ENCODE results near the gene SUGCT.
"Not testable (repeated sequence)": the region's sequence is repeated elsewhere in the genome, so short reads cannot be mapped to it uniquely, and the experiment has no call there.

The SUGCT gene

GRCh38 chr7:40382145-40382544, 247.3 kb downstream of the SUGCT start:
- Histone ChIP-seq H3K4me3 (ENCODE audit: low read length) (no peak overlapping the region), H3K9ac (ENCODE audit: low read length) (no peak overlapping the region), H3K27ac (ENCODE audit: low read length) (no peak overlapping the region), H3K36me3 (ENCODE audit: control insufficient read depth, low read depth, low read length) (no peaks in the 10 kb centered on the region), H3K27me3 (ENCODE audit: control insufficient read depth, insufficient read depth, low read length) (no peaks in the 10 kb centered on the region), H3K4me1 (ENCODE audit: control insufficient read depth, low read depth, low read length) (no peaks in the 10 kb centered on the region), H3K9me3 (ENCODE audit: control insufficient read depth, low read depth, low read length) (no peaks in the 10 kb centered on the region)

GRCh38 chr7:40393660-40394059, 258.9 kb downstream of the SUGCT start:
- Histone ChIP-seq H3K9ac (ENCODE audit: low read length) (no peak overlapping the region), H3K36me3 (ENCODE audit: control insufficient read depth, low read depth, low read length) (no peaks in the 10 kb centered on the region), H3K27ac (ENCODE audit: low read length) (no peak overlapping the region), H3K4me1 (ENCODE audit: control insufficient read depth, low read depth, low read length) (no peaks in the 10 kb centered on the region), H3K27me3 (ENCODE audit: control insufficient read depth, insufficient read depth, low read length) (no peaks in the 10 kb centered on the region), H3K4me3 (ENCODE audit: low read length) (no peak overlapping the region), H3K9me3 (ENCODE audit: control insufficient read depth, low read depth, low read length) (no peaks in the 10 kb centered on the region)

- Histone ChIP-seq H3K27ac (ENCODE audit: low read length) (no peak overlapping the region), H3K4me3 (ENCODE audit: low read length) (no peak overlapping the region), H3K4me1 (ENCODE audit: control insufficient read depth, low read depth, low read length) (no peaks in the 10 kb centered on the region), H3K9me3 (ENCODE audit: control insufficient read depth, low read depth, low read length) (no peaks in the 10 kb centered on the region), H3K27me3 (ENCODE audit: control insufficient read depth, insufficient read depth, low read length) (no peaks in the 10 kb centered on the region), H3K36me3 (ENCODE audit: control insufficient read depth, low read depth, low read length) (no peaks in the 10 kb centered on the region), H3K9ac (ENCODE audit: low read length) (no peak overlapping the region)
Observed at GRCh38 chr7:40394400-40394799, 259.6 kb downstream of the SUGCT start.

- Histone ChIP-seq H3K9me3 (ENCODE audit: control insufficient read depth, low read depth, low read length) (no peaks in the 10 kb centered on the region), H3K9ac (ENCODE audit: low read length) (no peak overlapping the region), H3K4me3 (ENCODE audit: low read length) (no peak overlapping the region), H3K27me3 (ENCODE audit: control insufficient read depth, insufficient read depth, low read length) (no peaks in the 10 kb centered on the region), H3K36me3 (ENCODE audit: control insufficient read depth, low read depth, low read length) (no peaks in the 10 kb centered on the region), H3K27ac (ENCODE audit: low read length) (no peak overlapping the region), H3K4me1 (ENCODE audit: control insufficient read depth, low read depth, low read length) (no peaks in the 10 kb centered on the region)
Observed at GRCh38 chr7:40400525-40400924, 265.7 kb downstream of the SUGCT start.

DNA sequence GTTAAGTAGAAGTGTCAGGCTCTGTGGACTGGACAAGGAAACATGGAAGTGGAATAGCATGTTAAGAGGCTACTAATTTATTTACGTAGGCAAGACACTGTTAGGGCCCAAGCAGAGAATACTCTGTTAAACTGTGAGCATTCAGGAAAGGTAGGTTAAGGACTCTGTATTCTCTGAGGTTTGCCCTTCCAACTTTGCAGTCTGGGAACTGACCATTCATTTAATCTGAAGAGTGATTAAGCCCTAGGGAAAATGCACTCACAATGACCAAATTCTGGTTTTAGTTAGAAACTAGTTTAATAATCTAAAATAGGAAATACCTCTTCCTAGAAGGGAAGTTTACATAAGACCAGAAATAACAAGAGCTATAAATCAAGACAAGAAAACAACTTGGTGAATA, 266.6 kb downstream of the SUGCT start:
- Histone ChIP-seq H3K9ac (ENCODE audit: low read length) (no peak overlapping the region), H3K4me1 (ENCODE audit: control insufficient read depth, low read depth, low read length) (no peaks in the 10 kb centered on the region), H3K9me3 (ENCODE audit: control insufficient read depth, low read depth, low read length) (no peaks in the 10 kb centered on the region), H3K27ac (ENCODE audit: low read length) (no peak overlapping the region), H3K4me3 (ENCODE audit: low read length) (no peak overlapping the region), H3K27me3 (ENCODE audit: control insufficient read depth, insufficient read depth, low read length) (no peaks in the 10 kb centered on the region), H3K36me3 (ENCODE audit: control insufficient read depth, low read depth, low read length) (no peaks in the 10 kb centered on the region)

DNA sequence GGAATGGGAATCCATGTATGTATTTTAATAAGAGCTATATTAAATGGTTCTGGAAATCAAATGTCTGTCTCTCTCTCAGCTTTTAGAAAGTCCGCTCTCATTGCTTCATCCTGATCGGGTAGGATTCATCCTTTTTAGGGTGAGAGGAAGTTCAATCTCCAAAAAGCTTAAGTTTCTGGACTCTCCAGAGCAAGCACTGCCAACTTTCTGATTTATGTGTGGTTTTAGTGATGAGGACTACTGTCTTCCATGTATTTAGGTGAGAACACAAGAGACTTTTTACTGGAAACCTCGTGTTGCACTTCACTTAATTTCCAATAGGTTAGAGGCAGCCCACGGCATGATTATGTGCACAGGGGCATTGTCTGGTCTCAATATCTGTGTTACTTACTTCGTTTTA, 267.9 kb downstream of the SUGCT start:
- no peaks in the 10 kb centered on the region for H3K36me3 ChIP-seq (ENCODE audit: control insufficient read depth, low read depth, low read length)
- no peaks in the 10 kb centered on the region for H3K9me3 ChIP-seq (ENCODE audit: control insufficient read depth, low read depth, low read length)
- H3K27me3 ChIP-seq (ENCODE audit: control insufficient read depth, insufficient read depth, low read length): no peaks in the 10 kb centered on the region
- no peaks in the 10 kb centered on the region for H3K4me1 ChIP-seq (ENCODE audit: control insufficient read depth, low read depth, low read length)
- H3K4me3 ChIP-seq (ENCODE audit: low read length): no peak overlapping the region
- H3K9ac ChIP-seq (ENCODE audit: low read length): no peak overlapping the region
- H3K27ac ChIP-seq (ENCODE audit: low read length): no peak overlapping the region

DNA sequence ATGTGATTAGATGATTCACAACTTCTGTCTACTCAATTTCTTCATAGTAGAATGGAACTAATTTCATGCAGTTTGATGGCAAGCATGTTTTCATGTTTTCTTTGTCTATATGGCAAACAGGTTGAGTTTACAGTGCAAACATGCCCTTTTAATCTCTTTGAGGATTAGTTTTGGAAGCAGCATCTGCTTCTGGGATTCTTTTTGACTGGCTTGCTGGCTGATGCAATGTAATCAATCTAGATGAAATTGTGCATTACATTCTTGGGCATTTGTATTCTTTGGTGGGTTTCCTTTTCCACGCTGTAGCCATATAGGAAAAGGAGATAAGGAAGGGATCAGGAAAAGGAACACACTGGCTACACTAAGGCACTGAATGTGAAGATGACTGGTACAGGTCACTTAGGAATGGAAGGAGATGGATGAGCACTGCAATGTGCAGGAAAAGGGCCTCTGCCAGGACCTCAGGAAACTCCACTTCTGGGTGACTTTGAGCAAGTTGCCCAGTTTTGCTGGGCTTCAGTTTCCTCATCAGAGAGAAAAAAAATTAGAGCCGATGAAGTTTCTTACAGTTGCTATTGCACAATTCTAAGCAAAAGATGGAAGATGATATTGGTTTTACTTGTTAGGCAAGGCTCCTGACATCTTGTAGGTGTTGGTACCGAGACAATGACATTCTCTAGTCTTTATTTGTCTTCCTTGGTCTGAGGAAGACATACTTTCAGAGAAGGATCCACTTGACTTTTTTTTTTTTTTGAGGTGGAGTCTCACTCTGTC, 269.1 kb downstream of the SUGCT start:
- no peak overlapping the region for H3K4me3 ChIP-seq (ENCODE audit: low read length)
- H3K9ac ChIP-seq (ENCODE audit: low read length): no peak overlapping the region
- no peaks in the 10 kb centered on the region for H3K4me1 ChIP-seq (ENCODE audit: control insufficient read depth, low read depth, low read length)

DNA sequence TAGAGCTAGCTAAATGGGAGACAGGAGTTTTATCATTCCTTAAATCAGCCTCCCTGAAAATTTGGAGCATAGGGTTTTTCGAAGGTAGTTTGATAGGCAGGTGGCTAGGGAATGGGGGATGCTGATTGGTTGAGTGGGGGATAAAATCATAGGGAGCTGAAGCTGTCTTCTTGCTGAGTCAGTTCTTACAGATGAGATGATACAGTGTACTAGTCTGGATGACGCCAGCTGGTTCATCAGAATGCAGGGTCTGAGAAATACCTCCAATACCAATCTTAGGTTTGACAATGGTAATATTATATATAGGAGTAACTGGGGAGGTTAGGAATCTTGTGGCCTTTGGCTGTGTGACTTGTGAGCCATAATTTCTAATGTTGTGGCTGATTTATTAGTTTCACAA, 271.2 kb downstream of the SUGCT start:
- Histone ChIP-seq H3K27me3 (ENCODE audit: control insufficient read depth, insufficient read depth, low read length) (no peaks in the 10 kb centered on the region), H3K36me3 (ENCODE audit: control insufficient read depth, low read depth, low read length) (no peaks in the 10 kb centered on the region), H3K4me1 (ENCODE audit: control insufficient read depth, low read depth, low read length) (no peaks in the 10 kb centered on the region), H3K27ac (ENCODE audit: low read length) (no peak overlapping the region), H3K9me3 (ENCODE audit: control insufficient read depth, low read depth, low read length) (no peaks in the 10 kb centered on the region), H3K9ac (ENCODE audit: low read length) (no peak overlapping the region), H3K4me3 (ENCODE audit: low read length) (no peak overlapping the region)

More for the DNA sequence above, 269.1 kb downstream of the SUGCT start:
- Histone ChIP-seq H3K27me3 (ENCODE audit: control insufficient read depth, insufficient read depth, low read length) (no peaks in the 10 kb centered on the region), H3K27ac (ENCODE audit: low read length) (no peak overlapping the region), H3K9me3 (ENCODE audit: control insufficient read depth, low read depth, low read length) (no peaks in the 10 kb centered on the region), H3K36me3 (ENCODE audit: control insufficient read depth, low read depth, low read length) (no peaks in the 10 kb centered on the region)

DNA sequence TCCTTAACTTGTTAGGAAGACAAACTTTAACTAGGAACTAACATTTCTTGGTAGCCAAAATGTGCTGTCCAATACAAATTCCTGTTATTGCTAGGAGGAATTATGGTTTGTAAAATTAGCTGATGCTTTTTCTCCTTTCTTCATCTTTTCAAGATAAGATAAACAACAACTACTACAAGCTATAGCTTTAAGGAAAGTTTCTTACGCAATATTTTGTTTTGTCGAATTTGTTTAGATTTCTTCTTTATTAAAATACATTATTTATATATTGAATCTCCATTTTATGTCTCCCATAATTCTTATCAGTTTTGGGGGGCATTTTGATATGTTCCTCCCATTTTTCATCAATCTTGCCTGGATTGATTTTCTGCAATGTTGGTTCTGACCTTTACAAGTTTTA, 277.5 kb downstream of the SUGCT start:
- no peak overlapping the region for H3K9ac ChIP-seq (ENCODE audit: low read length)
- H3K27ac ChIP-seq (ENCODE audit: low read length): no peak overlapping the region
- H3K4me1 ChIP-seq (ENCODE audit: control insufficient read depth, low read depth, low read length): no peaks in the 10 kb centered on the region
- no peaks in the 10 kb centered on the region for H3K27me3 ChIP-seq (ENCODE audit: control insufficient read depth, insufficient read depth, low read length)
- H3K9me3 ChIP-seq (ENCODE audit: control insufficient read depth, low read depth, low read length): no peaks in the 10 kb centered on the region
- H3K4me3 ChIP-seq (ENCODE audit: low read length): no peak overlapping the region
- no peaks in the 10 kb centered on the region for H3K36me3 ChIP-seq (ENCODE audit: control insufficient read depth, low read depth, low read length)

DNA sequence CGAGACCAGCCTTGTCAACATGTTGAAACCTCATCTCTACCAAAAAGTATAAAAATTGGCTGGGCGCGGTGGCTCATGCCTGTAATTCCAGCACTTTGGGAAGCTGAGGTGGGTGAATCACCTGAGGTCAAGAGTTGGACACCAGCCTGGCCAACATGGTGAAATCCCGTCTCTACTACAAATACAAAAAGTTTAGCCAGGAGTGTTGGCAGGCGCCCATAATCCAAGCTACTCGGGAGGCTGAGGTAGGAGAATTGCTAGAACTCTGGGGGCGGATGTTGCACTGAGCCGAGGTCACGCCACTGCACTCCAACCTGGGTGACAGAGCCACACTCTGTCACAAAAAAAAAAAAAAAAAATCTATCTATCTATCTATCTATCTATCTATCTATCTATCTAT, 279.9 kb downstream of the SUGCT start:
- H3K36me3 ChIP-seq (ENCODE audit: control insufficient read depth, low read depth, low read length); H3K4me1 ChIP-seq (ENCODE audit: control insufficient read depth, low read depth, low read length); H3K9me3 ChIP-seq (ENCODE audit: control insufficient read depth, low read depth, low read length); H3K9ac ChIP-seq (ENCODE audit: low read length); H3K4me3 ChIP-seq (ENCODE audit: low read length); H3K27ac ChIP-seq (ENCODE audit: low read length); H3K27me3 ChIP-seq (ENCODE audit: control insufficient read depth, insufficient read depth, low read length): not testable (repeated sequence)

GRCh38 chr7:40418448-40418847, 283.6 kb downstream of the SUGCT start:
- H3K36me3 ChIP-seq (ENCODE audit: control insufficient read depth, low read depth, low read length): no peaks in the 10 kb centered on the region
- H3K27me3 ChIP-seq (ENCODE audit: control insufficient read depth, insufficient read depth, low read length): no peaks in the 10 kb centered on the region
- no peaks in the 10 kb centered on the region for H3K9me3 ChIP-seq (ENCODE audit: control insufficient read depth, low read depth, low read length)
- H3K4me3 ChIP-seq (ENCODE audit: low read length): no peak overlapping the region
- no peak overlapping the region for H3K9ac ChIP-seq (ENCODE audit: low read length)
- no peak overlapping the region for H3K27ac ChIP-seq (ENCODE audit: low read length)
- peaks cover 8% of the 10 kb centered on the region for H3K4me1 ChIP-seq (ENCODE audit: control insufficient read depth, low read depth, low read length)

GRCh38 chr7:40418983-40419382, 284.2 kb downstream of the SUGCT start:
- H3K4me1 ChIP-seq (ENCODE audit: control insufficient read depth, low read depth, low read length): peaks cover 8% of the 10 kb centered on the region
- no peak overlapping the region for H3K9ac ChIP-seq (ENCODE audit: low read length)
- no peaks in the 10 kb centered on the region for H3K36me3 ChIP-seq (ENCODE audit: control insufficient read depth, low read depth, low read length)
- no peak overlapping the region for H3K27ac ChIP-seq (ENCODE audit: low read length)
- no peak overlapping the region for H3K4me3 ChIP-seq (ENCODE audit: low read length)
- no peaks in the 10 kb centered on the region for H3K9me3 ChIP-seq (ENCODE audit: control insufficient read depth, low read depth, low read length)
- H3K27me3 ChIP-seq (ENCODE audit: control insufficient read depth, insufficient read depth, low read length): no peaks in the 10 kb centered on the region
